ENCODE data around the gene ATXN2. TPM values are rescaled to one million over a fixed set of nuclear protein-coding genes. Genes with fewer than 3 reads are reported as not detected.

The ATXN2 gene
- total RNA-seq, 1 donor = 45.7 TPM

DNA sequence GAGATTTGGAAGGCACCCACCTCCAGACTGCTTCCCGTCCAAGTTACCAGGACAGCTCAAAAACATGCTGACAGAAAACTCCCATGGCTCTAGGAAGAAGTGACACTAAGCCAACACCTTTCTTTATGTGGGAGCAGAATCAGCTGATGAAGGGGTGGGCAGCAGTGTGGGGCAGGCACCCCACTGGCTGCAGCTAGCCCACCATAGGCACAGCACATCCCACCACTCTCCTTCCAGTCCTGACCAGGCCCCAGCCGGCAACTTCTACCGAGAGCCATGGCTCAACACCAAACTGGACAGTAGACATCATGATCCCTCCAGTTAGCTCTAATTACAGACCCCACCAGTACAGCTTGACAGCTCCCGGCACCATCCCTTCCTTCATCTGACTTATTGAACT is 148.4 kb downstream of the ATXN2 start:
- no peak overlapping the region for H3K4me3 ChIP-seq (ENCODE audit: low read depth, low read length)
- TF ChIP-seq CTCF (IDR thresholded peaks at IDR 0.05; ENCODE audit: insufficient read depth, low read length) = no peak
- DNase-seq (ENCODE audit: low read depth) = no peak

GRCh38 chr12:111448846-111449790 is 150.0 kb downstream of the ATXN2 start:
- no peak overlapping the region for H3K4me3 ChIP-seq (ENCODE audit: low read depth, low read length)
- DNase-seq (ENCODE audit: low read depth) = no peak
- no peak for TF ChIP-seq CTCF (IDR thresholded peaks at IDR 0.05; ENCODE audit: insufficient read depth, low read length)

DNA sequence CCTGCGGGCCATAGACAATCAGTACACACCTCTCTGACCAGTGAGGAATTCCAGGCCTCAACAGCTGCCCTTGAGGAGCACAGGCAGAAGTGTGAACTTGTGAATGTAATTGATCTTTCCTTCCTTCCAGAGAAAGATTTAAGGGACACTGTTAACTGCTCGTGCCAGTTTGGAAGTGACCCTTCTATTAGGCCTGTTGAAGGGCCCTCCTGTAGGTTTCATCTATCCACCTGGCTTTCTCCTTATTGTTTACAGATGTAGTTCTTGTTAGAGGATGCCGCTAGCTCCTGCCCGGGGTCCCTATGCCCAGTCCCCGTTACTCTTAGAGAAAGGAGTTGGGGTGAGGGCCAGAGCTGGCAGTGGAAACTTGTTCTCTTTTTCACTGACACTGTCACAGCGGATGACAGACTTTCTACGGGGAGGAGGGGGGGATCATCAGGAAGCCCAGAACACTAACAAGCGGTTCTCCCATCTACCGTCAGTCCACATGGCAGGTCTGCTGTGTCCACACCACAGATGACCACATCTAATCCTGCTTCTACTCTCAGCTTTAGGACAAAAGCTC is 150.8 kb downstream of the ATXN2 start:
- no peak overlapping the region for H3K4me3 ChIP-seq (ENCODE audit: low read depth, low read length)
- no peak for TF ChIP-seq CTCF (IDR thresholded peaks at IDR 0.05; ENCODE audit: insufficient read depth, low read length)
- no peak for DNase-seq (ENCODE audit: low read depth)

GRCh38 chr12:111447571-111448265 is 151.4 kb downstream of the ATXN2 start:
- TF ChIP-seq CTCF (IDR thresholded peaks at IDR 0.05; ENCODE audit: insufficient read depth, low read length) = no peak
- H3K4me3 ChIP-seq (ENCODE audit: low read depth, low read length) = no peak overlapping the region
- no peak for DNase-seq (ENCODE audit: low read depth)

DNA sequence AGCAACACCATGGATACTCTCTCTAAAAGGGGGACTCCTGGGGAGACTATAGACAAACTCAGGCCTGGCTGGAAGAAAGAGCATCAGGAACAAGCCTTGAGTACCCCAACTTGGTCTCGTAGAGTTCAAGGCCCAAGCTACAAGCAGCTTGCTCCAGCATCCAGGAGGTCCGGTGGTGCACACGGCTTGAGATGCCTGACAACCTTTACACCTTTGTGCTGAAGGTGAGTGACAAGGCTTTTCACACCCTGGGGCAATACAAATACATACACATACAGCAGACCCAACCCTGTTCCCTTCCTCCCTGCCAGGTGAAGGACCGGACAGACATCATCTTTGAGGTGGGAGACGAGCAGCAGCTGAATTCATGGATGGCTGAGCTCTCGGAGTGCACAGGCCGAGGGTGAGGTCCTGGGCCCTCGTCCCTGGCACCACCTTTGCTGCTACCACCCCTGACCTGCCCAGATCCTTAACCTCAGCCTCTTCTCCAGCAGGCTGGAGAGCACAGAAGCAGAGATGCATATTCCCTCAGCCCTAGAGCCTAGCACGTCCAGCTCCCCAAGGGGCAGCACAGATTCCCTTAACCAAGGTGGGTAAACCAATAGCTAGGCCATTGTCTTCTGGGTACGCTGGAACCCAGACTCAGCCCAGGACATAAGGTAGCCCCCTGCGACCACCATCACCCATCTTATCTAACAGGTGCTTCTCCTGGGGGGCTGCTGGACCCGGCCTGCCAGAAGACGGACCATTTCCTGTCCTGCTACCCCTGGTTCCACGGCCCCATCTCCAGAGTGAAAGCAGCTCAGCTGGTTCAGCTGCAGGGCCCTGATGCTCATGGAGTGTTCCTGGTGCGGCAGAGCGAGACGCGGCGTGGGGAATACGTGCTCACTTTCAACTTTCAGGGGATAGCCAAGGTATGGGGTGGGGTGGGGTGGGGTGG is 152.2 kb downstream of the ATXN2 start:
- TF ChIP-seq CTCF (IDR thresholded peaks at IDR 0.05; ENCODE audit: insufficient read depth, low read length) = no peak
- no peak overlapping the region for H3K4me3 ChIP-seq (ENCODE audit: low read depth, low read length)
- DNase-seq (ENCODE audit: low read depth) = no peak

All from fibroblast of the aortic adventitia (primary cell).